Measurements from ENCODE around the gene ANKH.
A peak's percentile ranks its signal among the peaks of the same experiment; 100 is the strongest.

The ANKH gene

DNA sequence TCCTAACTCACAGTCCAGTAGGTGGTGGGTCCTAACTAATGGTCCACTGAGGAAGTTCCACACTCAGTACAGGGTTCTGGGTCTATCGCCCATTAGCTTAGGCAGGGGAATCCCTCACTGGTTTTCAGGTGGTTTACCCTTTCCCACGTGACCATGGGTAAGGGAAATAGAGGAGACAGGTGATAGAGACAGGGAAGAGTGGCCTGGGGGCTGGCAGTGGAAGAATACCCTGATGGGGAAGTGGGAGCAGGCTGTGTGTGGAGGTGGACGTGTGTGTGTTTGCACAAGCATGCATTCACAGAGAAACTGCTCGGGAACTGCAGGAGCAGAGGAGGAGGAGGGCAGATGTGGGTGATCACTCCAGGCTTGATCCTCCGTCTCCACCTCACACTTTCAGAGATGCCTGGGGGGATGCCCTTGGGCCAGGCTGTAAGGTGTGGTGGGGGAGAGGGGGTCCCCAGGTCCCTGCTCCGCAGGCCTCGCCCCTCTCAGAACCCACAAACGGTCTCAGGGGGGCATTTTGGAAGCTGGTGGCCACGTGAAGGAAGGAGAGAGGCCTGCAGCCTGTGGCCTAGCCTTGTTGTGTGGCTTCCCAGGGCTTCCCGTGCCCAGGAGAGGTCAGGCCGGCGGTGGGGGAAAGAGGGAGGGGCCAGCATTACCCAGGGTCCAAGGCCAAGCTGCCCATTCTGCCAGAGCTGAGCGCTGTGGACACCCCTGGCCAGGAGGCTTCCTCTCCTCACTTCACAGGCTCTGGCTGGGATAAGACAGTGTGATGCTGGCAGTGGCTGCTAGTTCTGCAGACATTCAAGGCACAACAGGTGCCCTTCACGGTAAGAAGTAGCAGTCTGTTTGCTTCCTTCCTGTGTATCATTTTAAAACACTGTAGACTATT lies 127.0 kb downstream of the ANKH start:
- Histone ChIP-seq H4K20me1 (no peaks in the 10 kb centered on the region), H3K4me1 (peaks cover 78% of the 10 kb centered on the region), H3K9me3 (no peaks in the 10 kb centered on the region), H3K27ac (peak overlapping the region; percentile 66), H3K36me3 (peaks cover 30% of the 10 kb centered on the region), H3K27me3 (no peaks in the 10 kb centered on the region), H3K4me2 (peak overlapping the region; percentile 82), H3K4me3 (no peak overlapping the region), H3K9ac (0 out of 2 replicates have a peak overlapping the region, but pooled peaks have one; percentile 15)
- no peak for TF ChIP-seq Cebpa-rat (IDR thresholded peaks at IDR 0.05)

DNA sequence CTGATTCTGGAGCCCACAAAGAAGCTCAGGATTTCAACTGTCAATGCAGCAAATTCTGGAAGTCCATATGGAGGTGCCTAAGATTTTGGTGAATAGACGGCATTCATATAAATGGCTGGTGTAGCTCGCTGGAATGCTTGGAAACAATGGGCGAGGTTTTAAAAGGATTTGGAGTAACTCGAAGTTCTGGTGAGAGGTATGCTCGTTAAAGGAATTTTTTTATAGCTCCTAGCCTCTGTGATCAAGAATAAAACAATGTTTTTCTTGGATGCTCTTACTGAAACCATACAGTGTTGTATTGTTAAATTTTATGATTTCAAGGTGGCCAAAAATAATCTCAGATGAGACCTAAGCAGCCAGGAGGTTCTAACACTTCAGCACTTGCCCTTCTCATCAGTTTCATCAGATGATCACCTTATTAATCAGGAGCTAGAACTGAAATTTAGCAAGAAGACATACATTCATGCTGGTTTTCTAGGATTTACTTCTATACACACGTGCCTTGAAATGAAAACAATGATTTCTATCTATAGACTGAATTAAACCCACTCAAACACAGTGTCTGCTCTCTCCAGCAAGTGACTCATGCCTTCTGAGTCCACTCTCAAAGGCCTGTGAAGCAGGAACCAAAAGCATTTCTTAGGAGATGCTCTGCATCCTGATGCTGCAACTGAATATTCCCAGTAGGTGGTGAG lies 127.8 kb downstream of the ANKH start:
- Histone ChIP-seq H3K27ac (no peak overlapping the region), H3K4me3 (no peak overlapping the region), H3K4me2 (peak overlapping the region; percentile 82), H3K36me3 (peaks cover 37% of the 10 kb centered on the region), H3K4me1 (peaks cover 83% of the 10 kb centered on the region), H4K20me1 (no peaks in the 10 kb centered on the region), H3K27me3 (no peaks in the 10 kb centered on the region), H3K9ac (no peak overlapping the region), H3K9me3 (no peaks in the 10 kb centered on the region)
- TF ChIP-seq Cebpa-rat (IDR thresholded peaks at IDR 0.05), result no peak

DNA sequence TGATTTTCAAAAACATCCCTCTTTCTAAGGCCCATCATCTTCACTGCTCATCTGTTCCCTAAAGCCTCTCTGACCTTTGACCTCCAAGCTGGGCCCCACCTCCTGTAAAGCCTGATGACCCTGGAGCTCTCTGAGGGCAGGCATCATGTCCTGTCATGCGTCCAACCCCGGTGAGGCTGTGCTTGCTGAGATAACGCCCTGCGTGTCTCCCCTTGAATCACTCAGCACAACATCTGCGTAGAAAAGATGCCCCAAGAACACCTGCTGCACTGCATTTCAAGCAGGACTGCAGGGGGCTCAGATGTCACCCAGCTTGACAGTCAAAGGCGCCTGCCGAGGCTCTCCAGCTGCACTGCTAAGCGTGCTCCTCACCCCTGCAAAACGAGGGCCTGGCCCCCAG lies 129.1 kb downstream of the ANKH start:
- Histone ChIP-seq H3K27me3 (no peaks in the 10 kb centered on the region), H3K9me3 (no peaks in the 10 kb centered on the region), H3K27ac (peak overlapping the region; percentile 59; the same call in 1 of the 2 replicates), H4K20me1 (no peaks in the 10 kb centered on the region), H3K4me2 (peak overlapping the region; percentile 80), H3K4me1 (peaks cover 93% of the 10 kb centered on the region), H3K9ac (no peak overlapping the region), H3K4me3 (no peak overlapping the region), H3K36me3 (peaks cover 25% of the 10 kb centered on the region)
- TF ChIP-seq Cebpa-rat (IDR thresholded peaks at IDR 0.05), result no peak

- no peak for TF ChIP-seq Cebpa-rat (IDR thresholded peaks at IDR 0.05)
- Histone ChIP-seq H3K9me3 (no peaks in the 10 kb centered on the region), H3K36me3 (peaks cover 25% of the 10 kb centered on the region), H4K20me1 (no peaks in the 10 kb centered on the region), H3K4me3 (no peak overlapping the region), H3K27ac (peak overlapping the region; percentile 59), H3K4me2 (peak overlapping the region; percentile 80), H3K27me3 (no peaks in the 10 kb centered on the region), H3K9ac (no peak overlapping the region; the same call in 1 of the 2 replicates), H3K4me1 (peaks cover 99% of the 10 kb centered on the region)
Measured at GRCh38 chr5:14741801-14742440, 129.7 kb downstream of the ANKH start.

DNA sequence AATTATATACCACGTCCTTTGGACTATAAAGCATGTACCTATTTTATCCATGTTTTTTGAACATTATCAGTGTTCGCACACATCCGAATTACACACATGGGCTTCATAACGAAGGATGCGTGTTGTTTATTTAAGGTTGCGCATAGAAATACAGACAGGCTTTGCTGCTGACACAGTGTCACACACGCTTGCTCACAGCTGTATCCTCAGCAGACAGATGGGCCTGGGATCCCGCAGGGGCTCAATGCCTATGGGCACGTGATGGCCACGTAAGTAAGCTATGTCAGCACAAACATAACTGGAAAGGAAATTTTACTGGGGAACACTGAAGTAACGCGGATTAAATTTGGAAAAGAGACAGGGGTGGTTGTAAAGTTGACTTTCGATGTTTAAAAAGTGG lies 130.4 kb downstream of the ANKH start:
- Histone ChIP-seq H4K20me1 (no peaks in the 10 kb centered on the region), H3K4me2 (peak overlapping the region; percentile 80), H3K36me3 (peaks cover 27% of the 10 kb centered on the region), H3K27ac (peak overlapping the region; percentile 59; the same call in 1 of the 2 replicates), H3K27me3 (no peaks in the 10 kb centered on the region), H3K4me3 (no peak overlapping the region), H3K9ac (no peak overlapping the region), H3K9me3 (no peaks in the 10 kb centered on the region), H3K4me1 (peaks cover 100% of the 10 kb centered on the region)
- TF ChIP-seq Cebpa-rat (IDR thresholded peaks at IDR 0.05), result no peak

GRCh38 chr5:14739981-14740380 lies 131.6 kb downstream of the ANKH start:
- Histone ChIP-seq H3K4me1 (peaks cover 100% of the 10 kb centered on the region), H4K20me1 (no peaks in the 10 kb centered on the region), H3K4me2 (peak overlapping the region; percentile 80), H3K9me3 (no peaks in the 10 kb centered on the region), H3K27ac (0 out of 2 replicates have a peak overlapping the region, but pooled peaks have one; percentile 20), H3K36me3 (peaks cover 27% of the 10 kb centered on the region), H3K9ac (no peak overlapping the region), H3K4me3 (no peak overlapping the region), H3K27me3 (no peaks in the 10 kb centered on the region)
- TF ChIP-seq Cebpa-rat (IDR thresholded peaks at IDR 0.05), result no peak

GRCh38 chr5:14739538-14739937 lies 132.0 kb downstream of the ANKH start:
- no peaks in the 10 kb centered on the region for H4K20me1 ChIP-seq
- H3K27ac ChIP-seq, result no peak overlapping the region
- H3K4me3 ChIP-seq, result no peak overlapping the region
- TF ChIP-seq Cebpa-rat (IDR thresholded peaks at IDR 0.05), result no peak
- H3K36me3 ChIP-seq, result peaks cover 27% of the 10 kb centered on the region
- 0 out of 2 replicates have a peak overlapping the region, but pooled peaks have one; percentile 3 for H3K4me2 ChIP-seq
- H3K27me3 ChIP-seq, result no peaks in the 10 kb centered on the region
- no peaks in the 10 kb centered on the region for H3K9me3 ChIP-seq
- H3K9ac ChIP-seq, result no peak overlapping the region
- H3K4me1 ChIP-seq, result peaks cover 100% of the 10 kb centered on the region

GRCh38 chr5:14738050-14738449 lies 133.5 kb downstream of the ANKH start:
- Histone ChIP-seq H3K4me3 (no peak overlapping the region), H3K4me2 (peak overlapping the region; percentile 62), H3K36me3 (peaks cover 31% of the 10 kb centered on the region), H3K4me1 (peaks cover 100% of the 10 kb centered on the region), H3K9ac (peak overlapping the region; percentile 43; the same call in 1 of the 2 replicates), H3K27ac (0 out of 2 replicates have a peak overlapping the region, but pooled peaks have one; percentile 52), H3K9me3 (no peaks in the 10 kb centered on the region), H3K27me3 (no peaks in the 10 kb centered on the region), H4K20me1 (no peaks in the 10 kb centered on the region)
- no peak for TF ChIP-seq Cebpa-rat (IDR thresholded peaks at IDR 0.05)

- no peak for TF ChIP-seq Cebpa-rat (IDR thresholded peaks at IDR 0.05)
- peak overlapping the region; percentile 62 for H3K4me2 ChIP-seq
- H3K9me3 ChIP-seq, result no peaks in the 10 kb centered on the region
- H4K20me1 ChIP-seq, result no peaks in the 10 kb centered on the region
- peaks cover 31% of the 10 kb centered on the region for H3K36me3 ChIP-seq
- peaks cover 100% of the 10 kb centered on the region for H3K4me1 ChIP-seq
- peak overlapping the region; percentile 43; the same call in 1 of the 2 replicates for H3K9ac ChIP-seq
- H3K4me3 ChIP-seq, result no peak overlapping the region
- H3K27ac ChIP-seq, result peak overlapping the region; percentile 52
- H3K27me3 ChIP-seq, result no peaks in the 10 kb centered on the region
Measured at GRCh38 chr5:14737291-14737690, 134.3 kb downstream of the ANKH start.

All from BLaER1 (cell line).